Measurements from ENCODE around the gene PARD3.

DNA sequence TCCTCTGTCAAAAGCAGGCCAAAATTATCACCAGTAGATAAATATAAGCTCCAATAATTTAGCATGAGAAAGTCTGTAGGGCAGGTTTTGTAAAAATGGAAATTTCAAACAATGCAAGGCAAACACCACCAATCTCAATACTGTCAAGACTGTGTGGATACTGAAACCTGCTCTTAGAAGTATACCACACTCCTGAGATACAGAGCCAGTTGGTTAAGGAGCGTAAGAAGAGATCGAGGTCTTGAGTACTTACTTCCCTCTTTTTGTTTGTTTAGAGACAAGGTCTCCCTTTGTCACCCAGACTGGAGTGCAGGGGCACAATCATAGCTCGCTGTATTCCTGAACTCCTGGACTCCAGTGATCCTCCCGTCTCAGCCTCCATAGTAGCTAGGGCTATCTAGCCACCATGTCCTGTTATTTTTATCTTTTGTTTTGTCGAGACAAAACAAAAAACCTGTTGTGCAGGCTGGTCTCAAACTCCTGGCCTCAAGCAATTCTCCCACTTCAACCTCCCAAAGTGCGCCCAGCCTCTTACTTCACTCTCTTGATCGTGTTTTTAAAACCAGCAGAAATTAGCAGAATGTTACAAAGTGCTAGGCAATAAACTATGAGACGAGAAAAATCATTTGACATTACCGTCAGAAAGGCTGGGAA is 205.7 kb downstream of the PARD3 start:
- TF ChIP-seq, protein P1, sequence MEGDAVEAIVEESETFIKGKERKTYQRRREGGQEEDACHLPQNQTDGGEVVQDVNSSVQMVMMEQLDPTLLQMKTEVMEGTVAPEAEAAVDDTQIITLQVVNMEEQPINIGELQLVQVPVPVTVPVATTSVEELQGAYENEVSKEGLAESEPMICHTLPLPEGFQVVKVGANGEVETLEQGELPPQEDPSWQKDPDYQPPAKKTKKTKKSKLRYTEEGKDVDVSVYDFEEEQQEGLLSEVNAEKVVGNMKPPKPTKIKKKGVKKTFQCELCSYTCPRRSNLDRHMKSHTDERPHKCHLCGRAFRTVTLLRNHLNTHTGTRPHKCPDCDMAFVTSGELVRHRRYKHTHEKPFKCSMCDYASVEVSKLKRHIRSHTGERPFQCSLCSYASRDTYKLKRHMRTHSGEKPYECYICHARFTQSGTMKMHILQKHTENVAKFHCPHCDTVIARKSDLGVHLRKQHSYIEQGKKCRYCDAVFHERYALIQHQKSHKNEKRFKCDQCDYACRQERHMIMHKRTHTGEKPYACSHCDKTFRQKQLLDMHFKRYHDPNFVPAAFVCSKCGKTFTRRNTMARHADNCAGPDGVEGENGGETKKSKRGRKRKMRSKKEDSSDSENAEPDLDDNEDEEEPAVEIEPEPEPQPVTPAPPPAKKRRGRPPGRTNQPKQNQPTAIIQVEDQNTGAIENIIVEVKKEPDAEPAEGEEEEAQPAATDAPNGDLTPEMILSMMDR (IDR thresholded peaks at IDR 0.05): no peak
- TF ChIP-seq POLR2A (IDR thresholded peaks at IDR 0.05): no peak
